ENCODE data around the gene BNIPL.

BNIPL gene

GRCh38 chr1:151059109-151060006, 23.0 kb downstream of the BNIPL start, which contains the start of gene CDC42SE1:
TSS of gene CDC42SE1 (minus strand) at chr1:151059622. CDS start at chr1:151055730, 3,892 bp downstream.
- peak; percentile 90 for DNase-seq
- no peaks in the 10 kb centered on the region for H3K9me3 Mint-ChIP-seq
- H3K4me3 Mint-ChIP-seq: peak within 1 kb of the TSS; percentile 90
- peaks cover 64% of the 10 kb centered on the region for H3K4me1 Mint-ChIP-seq (ENCODE audit: low read depth)
- no peaks in the 10 kb centered on the region for H3K27me3 Mint-ChIP-seq
- H3K27ac Mint-ChIP-seq: peak within 1 kb of the TSS; percentile 98
- H3K36me3 Mint-ChIP-seq (ENCODE audit: low read depth): peaks cover 58% of the 10 kb centered on the region

GRCh38 chr1:151060007-151060656, 23.7 kb downstream of the BNIPL start, which contains the start of gene MLLT11:
TSS of gene MLLT11 (plus strand) at chr1:151060397. CDS start at chr1:151067225, 6,828 bp downstream.
- no peaks in the 10 kb centered on the region for H3K9me3 Mint-ChIP-seq
- H3K27me3 Mint-ChIP-seq: no peaks in the 10 kb centered on the region
- H3K4me3 Mint-ChIP-seq: peak within 1 kb of the TSS; percentile 90
- H3K4me1 Mint-ChIP-seq (ENCODE audit: low read depth): peaks cover 57% of the 10 kb centered on the region
- peaks cover 51% of the 10 kb centered on the region for H3K36me3 Mint-ChIP-seq (ENCODE audit: low read depth)
- DNase-seq: peak; percentile 59
- peak within 1 kb of the TSS; percentile 98 for H3K27ac Mint-ChIP-seq

- no peak for DNase-seq
- Mint-ChIP-seq H3K27me3 (no peaks in the 10 kb centered on the region), H3K9me3 (no peaks in the 10 kb centered on the region), H3K36me3 (ENCODE audit: low read depth) (peaks cover 44% of the 10 kb centered on the region), H3K27ac (peak overlapping the region; percentile 98), H3K4me1 (ENCODE audit: low read depth) (peaks cover 50% of the 10 kb centered on the region), H3K4me3 (peak overlapping the region; percentile 90)
These were observed 24.5 kb downstream of the BNIPL start for GRCh38 chr1:151060657-151061421.

GRCh38 chr1:151061704-151062103, 25.3 kb downstream of the BNIPL start:
- no peak for DNase-seq
- no peaks in the 10 kb centered on the region for H3K27me3 Mint-ChIP-seq
- peak overlapping the region; percentile 90 for H3K4me3 Mint-ChIP-seq
- peaks cover 41% of the 10 kb centered on the region for H3K4me1 Mint-ChIP-seq (ENCODE audit: low read depth)
- peaks cover 38% of the 10 kb centered on the region for H3K36me3 Mint-ChIP-seq (ENCODE audit: low read depth)
- no peak overlapping the region for H3K27ac Mint-ChIP-seq
- no peaks in the 10 kb centered on the region for H3K9me3 Mint-ChIP-seq

GRCh38 chr1:151062741-151063371, 26.5 kb downstream of the BNIPL start:
- Mint-ChIP-seq H3K36me3 (ENCODE audit: low read depth) (peaks cover 27% of the 10 kb centered on the region), H3K4me3 (no peak overlapping the region), H3K27ac (no peak overlapping the region), H3K9me3 (no peaks in the 10 kb centered on the region), H3K27me3 (no peaks in the 10 kb centered on the region), H3K4me1 (ENCODE audit: low read depth) (peaks cover 30% of the 10 kb centered on the region)
- no peak for DNase-seq

- no peak overlapping the region for H3K27ac Mint-ChIP-seq
- H3K9me3 Mint-ChIP-seq: no peaks in the 10 kb centered on the region
These were observed 28.8 kb downstream of the BNIPL start for GRCh38 chr1:151065089-151065645.

GRCh38 chr1:151067185-151067584, 30.8 kb downstream of the BNIPL start:
- Mint-ChIP-seq H3K27me3 (no peaks in the 10 kb centered on the region), H3K36me3 (ENCODE audit: low read depth) (peaks cover 23% of the 10 kb centered on the region), H3K27ac (no peak overlapping the region), H3K4me3 (no peak overlapping the region), H3K9me3 (no peaks in the 10 kb centered on the region), H3K4me1 (ENCODE audit: low read depth) (peaks cover 31% of the 10 kb centered on the region)
- DNase-seq: no peak

More at GRCh38 chr1:151065089-151065645, 28.8 kb downstream of the BNIPL start:
- Mint-ChIP-seq H3K4me3 (no peak overlapping the region), H3K27me3 (no peaks in the 10 kb centered on the region), H3K36me3 (ENCODE audit: low read depth) (peaks cover 13% of the 10 kb centered on the region), H3K4me1 (ENCODE audit: low read depth) (peaks cover 42% of the 10 kb centered on the region)
- no peak for DNase-seq

GRCh38 chr1:151069103-151069486, 32.7 kb downstream of the BNIPL start:
- Mint-ChIP-seq H3K36me3 (ENCODE audit: low read depth) (peaks cover 30% of the 10 kb centered on the region), H3K4me3 (peak overlapping the region; percentile 98), H3K4me1 (ENCODE audit: low read depth) (peaks cover 34% of the 10 kb centered on the region), H3K27ac (peak overlapping the region; percentile 98), H3K27me3 (no peaks in the 10 kb centered on the region), H3K9me3 (no peaks in the 10 kb centered on the region)
- no peak for DNase-seq

GRCh38 chr1:151070474-151071276, 34.3 kb downstream of the BNIPL start, which contains the start of gene GABPB2:
TSS of gene GABPB2 (plus strand) at chr1:151070761. CDS start at chr1:151088190, 17,429 bp downstream.
- Mint-ChIP-seq H3K9me3 (no peaks in the 10 kb centered on the region), H3K27me3 (no peaks in the 10 kb centered on the region), H3K27ac (peak within 1 kb of the TSS; percentile 98), H3K4me3 (peak within 1 kb of the TSS; percentile 98), H3K4me1 (ENCODE audit: low read depth) (peaks cover 34% of the 10 kb centered on the region), H3K36me3 (ENCODE audit: low read depth) (peaks cover 40% of the 10 kb centered on the region)
- DNase-seq: peak; percentile 93

- no peaks in the 10 kb centered on the region for H3K9me3 Mint-ChIP-seq
- H3K4me3 Mint-ChIP-seq: peak overlapping the region; percentile 98
- peaks cover 34% of the 10 kb centered on the region for H3K4me1 Mint-ChIP-seq (ENCODE audit: low read depth)
- DNase-seq: peak; percentile 22
- peaks cover 40% of the 10 kb centered on the region for H3K36me3 Mint-ChIP-seq (ENCODE audit: low read depth)
- peak overlapping the region; percentile 98 for H3K27ac Mint-ChIP-seq
- H3K27me3 Mint-ChIP-seq: no peaks in the 10 kb centered on the region
These were observed 35.8 kb downstream of the BNIPL start for GRCh38 chr1:151072224-151072623.

- peaks cover 9% of the 10 kb centered on the region for H3K36me3 Mint-ChIP-seq (ENCODE audit: low read depth)
- no peaks in the 10 kb centered on the region for H3K4me1 Mint-ChIP-seq (ENCODE audit: low read depth)
- no peaks in the 10 kb centered on the region for H3K9me3 Mint-ChIP-seq
- DNase-seq: no peak
- no peak overlapping the region for H3K4me3 Mint-ChIP-seq
- H3K27me3 Mint-ChIP-seq: no peaks in the 10 kb centered on the region
- peak overlapping the region; percentile 64 for H3K27ac Mint-ChIP-seq
These were observed 49.7 kb downstream of the BNIPL start for GRCh38 chr1:151085953-151086559.
